Activated CD8-positive, alpha-beta memory T cell treated with anti-CD3 and anti-CD28 coated beads for 36 hours (primary cell): ENCODE data around the gene SLC18A2. TPM values are rescaled to one million over a fixed set of nuclear protein-coding genes. Genes with fewer than 3 reads are reported as not detected.
"Not testable (repeated sequence)": the region's sequence is repeated elsewhere in the genome, so short reads cannot be mapped to it uniquely, and the experiment has no call there.

Experiments
- CTCF ChIA-PET: fragments of 350-600 bp; sonication (Branson Sonifier 250); formaldehyde crosslinking; loops from one replicate; lab custom pipeline; 2021; ENCODE audit warnings: antibody characterized with exemption; lab: Charles Lee
- POLR2A ChIA-PET: fragments of 350-600 bp; sonication (Branson Sonifier 250); formaldehyde crosslinking; loops from one replicate; lab custom pipeline; 2021; ENCODE audit warnings: antibody characterized with exemption; lab: Charles Lee
- total RNA-seq, 2 experiments: library from RNA; stranded (reverse); gene quantifications; one replicate each; pipeline ENCODE4 v1.2.3, GENCODE V29; 2021

SLC18A2 gene
- total RNA-seq, 2 experiments from 2014 or later, result 0.04 TPM; not detected in 1

- CTCF ChIA-PET, result no interaction called here
- POLR2A ChIA-PET, result no interaction called here
Observed at GRCh38 chr10:117256910-117257309, 16.0 kb downstream of the SLC18A2 start.

GRCh38 chr10:117257721-117258120 is 16.8 kb downstream of the SLC18A2 start:
- POLR2A ChIA-PET, result no interaction called here
- CTCF ChIA-PET, result no interaction called here

- ChIA-PET CTCF (interaction anchor here (1.9 kb wide), 1 partner anchor 42 kb away, joined by 6 read pairs; no protein-coding TSS in a partner anchor), POLR2A (no interaction called here)
Observed at GRCh38 chr10:117259279-117259678, 18.4 kb downstream of the SLC18A2 start.

- CTCF ChIA-PET, result no interaction called here
- POLR2A ChIA-PET, result no interaction called here
Observed at GRCh38 chr10:117260084-117260483, 19.2 kb downstream of the SLC18A2 start.

- POLR2A ChIA-PET, result no interaction called here
- CTCF ChIA-PET, result no interaction called here
Observed at GRCh38 chr10:117261501-117261900, 20.6 kb downstream of the SLC18A2 start.

- ChIA-PET POLR2A (no interaction called here), CTCF (no interaction called here)
Observed at GRCh38 chr10:117262291-117262902, 21.5 kb downstream of the SLC18A2 start.

GRCh38 chr10:117262903-117263293 is 22.0 kb downstream of the SLC18A2 start:
- CTCF ChIA-PET, result no interaction called here
- POLR2A ChIA-PET, result no interaction called here

- ChIA-PET POLR2A (no interaction called here), CTCF (no interaction called here)
Observed at GRCh38 chr10:117264782-117265181, 23.9 kb downstream of the SLC18A2 start.

- ChIA-PET CTCF (no interaction called here), POLR2A (no interaction called here)
Observed at GRCh38 chr10:117266400-117266799, 25.5 kb downstream of the SLC18A2 start.

- ChIA-PET POLR2A (no interaction called here), CTCF (no interaction called here)
Observed at GRCh38 chr10:117266812-117267211, 25.9 kb downstream of the SLC18A2 start.

- ChIA-PET POLR2A (no interaction called here), CTCF (no interaction called here)
Observed at GRCh38 chr10:117268258-117268657, 27.3 kb downstream of the SLC18A2 start.

GRCh38 chr10:117268907-117269306 is 28.0 kb downstream of the SLC18A2 start:
- POLR2A ChIA-PET, result no interaction called here
- CTCF ChIA-PET, result no interaction called here

GRCh38 chr10:117271427-117271826 is 30.5 kb downstream of the SLC18A2 start:
- CTCF ChIA-PET, result no interaction called here

GRCh38 chr10:117272195-117273076 is 31.5 kb downstream of the SLC18A2 start:
- POLR2A ChIA-PET, result no interaction called here
- CTCF ChIA-PET, result interaction anchor here (0.8 kb wide), 1 partner anchor 53 kb away, joined by 4 read pairs; no protein-coding TSS in a partner anchor

More at GRCh38 chr10:117271427-117271826, 30.5 kb downstream of the SLC18A2 start:
- POLR2A ChIA-PET, result no interaction called here

GRCh38 chr10:117273980-117274379 is 33.1 kb downstream of the SLC18A2 start:
- CTCF ChIA-PET, result no interaction called here
- POLR2A ChIA-PET, result no interaction called here

- ChIA-PET CTCF (no interaction called here), POLR2A (no interaction called here)
Observed at GRCh38 chr10:117274509-117274908, 33.6 kb downstream of the SLC18A2 start.

- POLR2A ChIA-PET, result no interaction called here
- CTCF ChIA-PET, result interaction anchor here (0.6 kb wide), 1 partner anchor 82 kb away, joined by 5 read pairs; no protein-coding TSS in a partner anchor
Observed at GRCh38 chr10:117275121-117275520, 34.2 kb downstream of the SLC18A2 start.

- ChIA-PET CTCF (interaction anchor here (1.8 kb wide), 1 partner anchor 62 kb away, joined by 4 read pairs; no protein-coding TSS in a partner anchor), POLR2A (no interaction called here)
Observed at GRCh38 chr10:117277675-117278074, 36.8 kb downstream of the SLC18A2 start.

GRCh38 chr10:117284716-117285494 is 44.0 kb downstream of the SLC18A2 start:
- ChIA-PET CTCF (interaction anchor here (1.0 kb wide), 1 partner anchor 68 kb away, joined by 4 read pairs; no protein-coding TSS in a partner anchor), POLR2A (no interaction called here)

- POLR2A ChIA-PET, CTCF ChIA-PET: not testable (repeated sequence)
Observed at GRCh38 chr10:117290872-117291271, 50.0 kb downstream of the SLC18A2 start.
